Measurements from ENCODE around the gene DENND6B.

DNA sequence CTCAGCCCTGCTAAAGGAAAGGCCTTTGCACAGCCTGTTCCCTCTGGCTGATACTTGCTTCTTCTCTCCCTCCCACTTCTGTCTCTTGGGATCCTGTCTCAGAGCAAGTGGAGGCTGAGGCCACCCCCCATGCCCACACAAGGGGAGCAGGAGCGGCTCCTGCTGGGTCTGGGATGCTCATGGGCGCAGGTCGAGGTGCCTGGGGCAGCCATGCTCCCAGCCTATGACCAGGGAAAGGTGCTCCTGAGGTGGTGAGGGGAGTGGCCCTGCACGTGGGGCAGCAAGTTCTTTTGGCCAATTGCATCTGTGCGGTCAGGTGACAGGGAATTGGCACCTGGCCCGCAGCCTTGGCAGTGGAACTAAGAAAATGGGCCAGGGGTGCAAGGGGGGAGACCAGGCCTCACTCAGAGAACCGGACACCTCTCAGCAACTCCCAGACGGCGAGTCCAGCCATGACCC, 58.1 kb downstream of the DENND6B start:
- TF ChIP-seq ZFP30 (CRISPR knock-in tag; IDR thresholded peaks at IDR 0.05): no peak
- no peak for TF ChIP-seq ESRRG (CRISPR knock-in tag; IDR thresholded peaks at IDR 0.05)
- no peak for TF ChIP-seq SNAI2 (CRISPR knock-in tag; IDR thresholded peaks at IDR 0.05)
- TF ChIP-seq, protein P1, sequence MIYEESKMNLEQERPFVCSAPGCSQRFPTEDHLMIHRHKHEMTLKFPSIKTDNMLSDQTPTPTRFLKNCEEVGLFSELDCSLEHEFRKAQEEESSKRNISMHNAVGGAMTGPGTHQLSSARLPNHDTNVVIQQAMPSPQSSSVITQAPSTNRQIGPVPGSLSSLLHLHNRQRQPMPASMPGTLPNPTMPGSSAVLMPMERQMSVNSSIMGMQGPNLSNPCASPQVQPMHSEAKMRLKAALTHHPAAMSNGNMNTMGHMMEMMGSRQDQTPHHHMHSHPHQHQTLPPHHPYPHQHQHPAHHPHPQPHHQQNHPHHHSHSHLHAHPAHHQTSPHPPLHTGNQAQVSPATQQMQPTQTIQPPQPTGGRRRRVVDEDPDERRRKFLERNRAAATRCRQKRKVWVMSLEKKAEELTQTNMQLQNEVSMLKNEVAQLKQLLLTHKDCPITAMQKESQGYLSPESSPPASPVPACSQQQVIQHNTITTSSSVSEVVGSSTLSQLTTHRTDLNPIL (CRISPR knock-in tag; IDR thresholded peaks at IDR 0.05; ENCODE audit: low read depth): no peak
- TF ChIP-seq, protein P2, sequence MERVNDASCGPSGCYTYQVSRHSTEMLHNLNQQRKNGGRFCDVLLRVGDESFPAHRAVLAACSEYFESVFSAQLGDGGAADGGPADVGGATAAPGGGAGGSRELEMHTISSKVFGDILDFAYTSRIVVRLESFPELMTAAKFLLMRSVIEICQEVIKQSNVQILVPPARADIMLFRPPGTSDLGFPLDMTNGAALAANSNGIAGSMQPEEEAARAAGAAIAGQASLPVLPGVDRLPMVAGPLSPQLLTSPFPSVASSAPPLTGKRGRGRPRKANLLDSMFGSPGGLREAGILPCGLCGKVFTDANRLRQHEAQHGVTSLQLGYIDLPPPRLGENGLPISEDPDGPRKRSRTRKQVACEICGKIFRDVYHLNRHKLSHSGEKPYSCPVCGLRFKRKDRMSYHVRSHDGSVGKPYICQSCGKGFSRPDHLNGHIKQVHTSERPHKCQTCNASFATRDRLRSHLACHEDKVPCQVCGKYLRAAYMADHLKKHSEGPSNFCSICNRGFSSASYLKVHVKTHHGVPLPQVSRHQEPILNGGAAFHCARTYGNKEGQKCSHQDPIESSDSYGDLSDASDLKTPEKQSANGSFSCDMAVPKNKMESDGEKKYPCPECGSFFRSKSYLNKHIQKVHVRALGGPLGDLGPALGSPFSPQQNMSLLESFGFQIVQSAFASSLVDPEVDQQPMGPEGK (CRISPR knock-in tag; IDR thresholded peaks at IDR 0.05; ENCODE audit: borderline replicate concordance): no peak
- TF ChIP-seq ZNF565 (CRISPR knock-in tag; conservative IDR thresholded peaks at IDR 0.05; ENCODE audit: low read depth): no peak
- TF ChIP-seq PPARA (CRISPR knock-in tag; IDR thresholded peaks at IDR 0.05; ENCODE audit: borderline replicate concordance): no peak
- TF ChIP-seq RARB (CRISPR knock-in tag; IDR thresholded peaks at IDR 0.05): no peak
- TF ChIP-seq ARNTL (CRISPR knock-in tag; IDR thresholded peaks at IDR 0.05; ENCODE audit: borderline replicate concordance, low read depth): no peak
- TF ChIP-seq TOX (CRISPR knock-in tag; IDR thresholded peaks at IDR 0.05; ENCODE audit: borderline replicate concordance): no peak
- no peak for TF ChIP-seq ZC3H10 (CRISPR knock-in tag; IDR thresholded peaks at IDR 0.05)
- no peak for TF ChIP-seq CSDC2 (CRISPR knock-in tag; IDR thresholded peaks at IDR 0.05)
- TF ChIP-seq GLIS3 (CRISPR knock-in tag; IDR thresholded peaks at IDR 0.05): no peak
